ENCODE data around the gene NNMT.

NNMT gene

DNA sequence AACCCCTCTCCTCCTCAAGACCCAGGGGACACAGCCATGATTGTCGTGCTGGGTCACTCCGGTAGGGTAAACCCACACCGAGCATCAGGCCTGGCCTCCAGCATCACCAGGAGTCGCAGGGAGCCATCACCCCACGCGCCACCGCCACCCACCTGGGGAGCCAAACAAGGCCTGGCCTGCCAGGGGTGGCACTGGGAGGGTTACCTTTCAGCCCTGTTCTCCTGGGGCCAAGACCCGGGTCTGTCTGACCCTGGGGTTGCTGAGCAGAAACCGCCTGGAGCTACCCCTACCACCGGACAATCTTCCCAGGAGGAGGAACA lies 39.3 kb upstream of the NNMT start:
- Histone ChIP-seq H3K9me2 (replicated peaks; ENCODE audit: insufficient read depth, low read length) (no peaks in the 10 kb centered on the region), H3K9me3 (replicated peaks; ENCODE audit: insufficient read depth, low read length) (no peaks in the 10 kb centered on the region)
- no peak for DNase-seq

DNA sequence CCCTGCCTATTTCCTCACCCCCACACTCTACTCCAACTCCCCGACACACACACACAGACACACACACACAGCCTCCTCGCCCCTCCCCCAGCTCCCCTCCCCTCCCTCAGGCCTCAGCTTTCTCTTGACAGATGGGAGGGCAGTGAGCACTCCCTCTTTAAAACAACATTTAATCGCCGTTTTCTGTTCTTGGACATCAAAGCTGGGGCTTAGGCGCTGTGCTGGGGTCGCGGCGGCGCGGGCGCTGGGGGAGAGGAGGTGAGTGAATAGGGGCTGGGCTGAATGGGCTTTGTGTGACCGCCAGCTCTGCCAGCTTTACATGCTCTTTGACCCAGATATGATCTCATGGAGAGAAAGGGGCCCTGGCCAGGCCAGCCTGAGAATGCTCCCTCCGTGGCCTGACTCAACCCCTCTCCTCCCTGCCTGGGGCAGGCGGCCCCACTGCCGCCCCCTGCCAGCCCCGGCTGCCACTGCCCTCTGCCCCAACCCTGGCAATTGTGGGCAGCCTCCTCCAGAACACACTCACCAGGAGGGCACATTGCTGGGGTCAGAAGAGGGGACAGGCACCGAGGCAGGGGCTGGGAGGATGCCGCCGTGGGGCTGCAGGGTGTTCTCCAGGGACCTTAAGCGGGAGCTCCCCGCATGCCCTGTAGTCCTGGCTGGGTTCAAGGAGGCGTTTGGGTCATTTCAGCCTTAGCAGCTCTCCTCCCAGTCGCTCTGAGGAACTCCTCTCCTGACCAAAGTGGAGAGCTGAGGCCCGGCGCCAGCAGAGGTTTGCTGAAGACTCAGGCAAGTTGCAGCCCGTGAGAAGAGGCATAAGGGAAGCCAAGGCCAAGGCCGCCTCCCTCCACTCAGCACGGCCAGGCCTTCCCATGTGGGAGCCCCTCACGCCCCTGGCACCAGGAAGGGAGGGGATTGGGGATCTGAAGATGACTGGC lies 38.3 kb upstream of the NNMT start:
- H3K4me3 ChIP-seq (ENCODE audit: low read length), result no peak overlapping the region
- no peak overlapping the region for H3K27ac ChIP-seq (ENCODE audit: low read length)
- no peak overlapping the region for H3K9ac ChIP-seq (ENCODE audit: low read length)
- H3F3A ChIP-seq (ENCODE audit: insufficient read depth, low read length), result no peaks in the 10 kb centered on the region
- no peaks in the 10 kb centered on the region for H3K36me3 ChIP-seq (replicated peaks; ENCODE audit: insufficient read depth, low read length)
- H3K4me1 ChIP-seq (ENCODE audit: low read length), result no peaks in the 10 kb centered on the region
- H3K9me3 ChIP-seq (replicated peaks; ENCODE audit: insufficient read depth, low read length), result no peaks in the 10 kb centered on the region
- H2AFZ ChIP-seq (ENCODE audit: low read length), result no peak overlapping the region
- no peak overlapping the region for H3K4me2 ChIP-seq (ENCODE audit: low read depth, low read length)
- H3K79me2 ChIP-seq (ENCODE audit: low read length), result no peaks in the 10 kb centered on the region
- no peaks in the 10 kb centered on the region for H3K9me2 ChIP-seq (replicated peaks; ENCODE audit: insufficient read depth, low read length)
- TF ChIP-seq, protein P1, sequence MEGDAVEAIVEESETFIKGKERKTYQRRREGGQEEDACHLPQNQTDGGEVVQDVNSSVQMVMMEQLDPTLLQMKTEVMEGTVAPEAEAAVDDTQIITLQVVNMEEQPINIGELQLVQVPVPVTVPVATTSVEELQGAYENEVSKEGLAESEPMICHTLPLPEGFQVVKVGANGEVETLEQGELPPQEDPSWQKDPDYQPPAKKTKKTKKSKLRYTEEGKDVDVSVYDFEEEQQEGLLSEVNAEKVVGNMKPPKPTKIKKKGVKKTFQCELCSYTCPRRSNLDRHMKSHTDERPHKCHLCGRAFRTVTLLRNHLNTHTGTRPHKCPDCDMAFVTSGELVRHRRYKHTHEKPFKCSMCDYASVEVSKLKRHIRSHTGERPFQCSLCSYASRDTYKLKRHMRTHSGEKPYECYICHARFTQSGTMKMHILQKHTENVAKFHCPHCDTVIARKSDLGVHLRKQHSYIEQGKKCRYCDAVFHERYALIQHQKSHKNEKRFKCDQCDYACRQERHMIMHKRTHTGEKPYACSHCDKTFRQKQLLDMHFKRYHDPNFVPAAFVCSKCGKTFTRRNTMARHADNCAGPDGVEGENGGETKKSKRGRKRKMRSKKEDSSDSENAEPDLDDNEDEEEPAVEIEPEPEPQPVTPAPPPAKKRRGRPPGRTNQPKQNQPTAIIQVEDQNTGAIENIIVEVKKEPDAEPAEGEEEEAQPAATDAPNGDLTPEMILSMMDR (IDR thresholded peaks at IDR 0.05; ENCODE audit: low read length), result no peak
- TF ChIP-seq EZH2phosphoT487 (IDR thresholded peaks at IDR 0.05; ENCODE audit: low read length) (no peak), EZH2 (optimal IDR thresholded peaks at IDR 0.05; ENCODE audit: low read depth, low read length) (no peak)
- no peaks in the 10 kb centered on the region for H4K20me1 ChIP-seq (ENCODE audit: insufficient read depth, low read length)
- H3K27me3 ChIP-seq (replicated peaks; ENCODE audit: insufficient read depth, low read length), result no peaks in the 10 kb centered on the region
- DNase-seq, result no peak

More for the DNA sequence above, 39.3 kb upstream of the NNMT start:
- H3K4me1 ChIP-seq (ENCODE audit: low read length), result no peaks in the 10 kb centered on the region
- no peak overlapping the region for H3K9ac ChIP-seq (ENCODE audit: low read length)
- no peaks in the 10 kb centered on the region for H3F3A ChIP-seq (ENCODE audit: insufficient read depth, low read length)
- H3K27ac ChIP-seq (ENCODE audit: low read length), result no peak overlapping the region
- no peaks in the 10 kb centered on the region for H3K27me3 ChIP-seq (replicated peaks; ENCODE audit: insufficient read depth, low read length)
- no peaks in the 10 kb centered on the region for H3K79me2 ChIP-seq (ENCODE audit: low read length)
- no peaks in the 10 kb centered on the region for H3K36me3 ChIP-seq (replicated peaks; ENCODE audit: insufficient read depth, low read length)
- H3K4me3 ChIP-seq (ENCODE audit: low read length), result no peak overlapping the region
- H3K4me2 ChIP-seq (ENCODE audit: low read depth, low read length), result no peak overlapping the region
- H2AFZ ChIP-seq (ENCODE audit: low read length), result no peak overlapping the region
- no peaks in the 10 kb centered on the region for H4K20me1 ChIP-seq (ENCODE audit: insufficient read depth, low read length)
- TF ChIP-seq EZH2 (optimal IDR thresholded peaks at IDR 0.05; ENCODE audit: low read depth, low read length), result no peak

DNA sequence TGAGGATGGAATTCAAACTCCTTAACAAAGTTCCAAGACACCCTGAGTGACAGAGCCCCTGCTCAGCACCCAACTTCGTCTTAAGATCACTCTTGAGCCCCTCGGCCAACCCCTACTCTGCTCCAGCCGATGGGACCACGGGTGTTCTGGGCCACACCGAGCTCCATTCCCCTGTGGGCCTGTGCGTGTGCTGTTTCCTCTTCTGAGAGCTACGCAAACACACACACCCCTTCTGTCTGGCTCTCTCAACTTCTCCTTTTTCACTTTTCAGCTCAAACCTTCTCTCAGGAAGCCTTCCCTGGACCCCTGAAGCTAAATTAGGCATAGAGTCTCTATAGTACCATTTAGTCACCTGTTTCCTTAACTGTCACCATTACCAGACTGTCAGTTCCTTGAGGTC lies 37.5 kb upstream of the NNMT start:
- Histone ChIP-seq H3K79me2 (ENCODE audit: low read length) (no peaks in the 10 kb centered on the region), H3F3A (ENCODE audit: insufficient read depth, low read length) (no peaks in the 10 kb centered on the region), H4K20me1 (ENCODE audit: insufficient read depth, low read length) (no peaks in the 10 kb centered on the region), H3K4me1 (ENCODE audit: low read length) (no peaks in the 10 kb centered on the region), H3K36me3 (replicated peaks; ENCODE audit: insufficient read depth, low read length) (no peaks in the 10 kb centered on the region), H3K27me3 (replicated peaks; ENCODE audit: insufficient read depth, low read length) (no peaks in the 10 kb centered on the region), H3K27ac (ENCODE audit: low read length) (no peak overlapping the region), H3K4me3 (ENCODE audit: low read length) (no peak overlapping the region), H3K9ac (ENCODE audit: low read length) (no peak overlapping the region), H3K9me3 (replicated peaks; ENCODE audit: insufficient read depth, low read length) (no peaks in the 10 kb centered on the region), H2AFZ (ENCODE audit: low read length) (no peak overlapping the region), H3K9me2 (replicated peaks; ENCODE audit: insufficient read depth, low read length) (no peaks in the 10 kb centered on the region), H3K4me2 (ENCODE audit: low read depth, low read length) (no peak overlapping the region)
- TF ChIP-seq EZH2 (optimal IDR thresholded peaks at IDR 0.05; ENCODE audit: low read depth, low read length), result no peak
- TF ChIP-seq, protein P1 (IDR thresholded peaks at IDR 0.05; ENCODE audit: low read length), result no peak
- no peak for TF ChIP-seq EZH2phosphoT487 (IDR thresholded peaks at IDR 0.05; ENCODE audit: low read length)
- DNase-seq, result no peak

DNA sequence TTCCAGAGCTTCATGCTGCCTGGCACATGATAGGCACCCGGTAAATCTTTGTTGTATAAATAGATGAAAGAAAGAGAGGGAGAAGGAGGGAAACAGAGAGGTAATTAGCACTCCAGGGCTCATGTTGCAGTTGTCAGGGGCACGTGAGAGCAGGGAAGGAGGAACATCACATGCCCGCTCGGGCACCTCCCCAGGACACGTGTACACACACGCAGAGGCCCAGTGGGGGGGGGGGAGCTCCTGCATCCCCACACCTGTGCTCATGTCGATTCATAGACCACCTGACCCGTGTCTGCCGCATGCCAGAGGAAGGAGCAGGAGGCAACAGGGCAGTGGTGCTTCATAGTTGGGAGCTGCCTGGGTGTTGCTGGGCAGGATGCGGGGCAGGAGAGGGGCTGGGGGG lies 37.1 kb upstream of the NNMT start:
- no peak for TF ChIP-seq EZH2 (optimal IDR thresholded peaks at IDR 0.05; ENCODE audit: low read depth, low read length)
- TF ChIP-seq EZH2phosphoT487 (IDR thresholded peaks at IDR 0.05; ENCODE audit: low read length), result no peak
- TF ChIP-seq, protein P1 (IDR thresholded peaks at IDR 0.05; ENCODE audit: low read length), result no peak
- H3K27me3 ChIP-seq (replicated peaks; ENCODE audit: insufficient read depth, low read length), result no peaks in the 10 kb centered on the region
- DNase-seq, result no peak
- no peak overlapping the region for H2AFZ ChIP-seq (ENCODE audit: low read length)
- H3K27ac ChIP-seq (ENCODE audit: low read length), result no peak overlapping the region
- no peak overlapping the region for H3K4me3 ChIP-seq (ENCODE audit: low read length)
- no peaks in the 10 kb centered on the region for H3F3A ChIP-seq (ENCODE audit: insufficient read depth, low read length)
- H3K4me1 ChIP-seq (ENCODE audit: low read length), result no peaks in the 10 kb centered on the region
- H3K9ac ChIP-seq (ENCODE audit: low read length), result no peak overlapping the region
- no peaks in the 10 kb centered on the region for H4K20me1 ChIP-seq (ENCODE audit: insufficient read depth, low read length)
- no peak overlapping the region for H3K4me2 ChIP-seq (ENCODE audit: low read depth, low read length)
- no peaks in the 10 kb centered on the region for H3K36me3 ChIP-seq (replicated peaks; ENCODE audit: insufficient read depth, low read length)
- H3K9me2 ChIP-seq (replicated peaks; ENCODE audit: insufficient read depth, low read length), result no peaks in the 10 kb centered on the region
- H3K9me3 ChIP-seq (replicated peaks; ENCODE audit: insufficient read depth, low read length), result no peaks in the 10 kb centered on the region
- H3K79me2 ChIP-seq (ENCODE audit: low read length), result no peaks in the 10 kb centered on the region
